SKM-1 (cell line): ENCODE measurements around the gene NLGN4X.

Experiments
- DNase-seq: peaks from one replicate; lab custom pipeline; 2025; ENCODE audit not compliant: unreplicated experiment; lab: John Stamatoyannopoulos, UW

Gene NLGN4X

GRCh38 chrX:5876984-5877596 lies 351.6 kb downstream of the NLGN4X start:
- peak; percentile 10 for DNase-seq

DNA sequence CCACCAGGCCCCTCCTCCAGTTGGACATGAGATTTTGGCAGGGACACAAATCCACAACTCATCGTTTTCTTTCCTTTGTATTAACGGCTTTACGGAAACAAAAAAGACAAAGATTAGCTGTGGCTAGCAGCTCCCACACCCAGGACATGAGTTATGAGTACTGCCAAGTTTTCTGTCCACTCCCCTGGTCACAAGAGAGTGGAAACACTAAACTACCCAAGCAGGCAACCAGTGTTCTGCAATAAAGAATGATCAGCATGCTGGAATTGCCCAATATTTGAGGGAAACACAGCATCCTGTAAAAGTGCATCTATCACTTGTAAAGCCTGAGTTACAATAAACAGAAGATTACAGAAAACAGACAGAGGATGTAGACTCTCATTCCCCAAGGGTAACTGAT lies 358.4 kb downstream of the NLGN4X start:
- DNase-seq: no peak

DNA sequence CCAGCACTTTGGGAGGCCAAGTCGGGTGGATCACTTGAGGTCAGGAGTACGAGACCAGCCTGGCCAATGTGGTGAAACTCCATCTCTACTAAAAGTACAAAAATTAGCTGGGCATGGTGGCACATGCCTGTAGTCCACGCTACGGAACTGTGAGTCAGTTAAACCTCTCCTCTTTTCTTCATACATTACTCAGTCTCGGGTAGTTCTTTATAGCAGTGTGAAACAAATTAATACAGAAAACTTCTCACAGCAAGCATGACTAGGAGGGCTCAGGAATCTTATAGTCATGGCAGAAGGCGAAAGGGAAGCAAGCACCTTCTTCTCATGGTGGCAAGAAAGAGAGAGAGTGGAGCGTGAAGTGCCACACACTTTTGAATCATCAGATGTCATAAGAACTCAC lies 358.9 kb downstream of the NLGN4X start:
- DNase-seq: no peak

DNA sequence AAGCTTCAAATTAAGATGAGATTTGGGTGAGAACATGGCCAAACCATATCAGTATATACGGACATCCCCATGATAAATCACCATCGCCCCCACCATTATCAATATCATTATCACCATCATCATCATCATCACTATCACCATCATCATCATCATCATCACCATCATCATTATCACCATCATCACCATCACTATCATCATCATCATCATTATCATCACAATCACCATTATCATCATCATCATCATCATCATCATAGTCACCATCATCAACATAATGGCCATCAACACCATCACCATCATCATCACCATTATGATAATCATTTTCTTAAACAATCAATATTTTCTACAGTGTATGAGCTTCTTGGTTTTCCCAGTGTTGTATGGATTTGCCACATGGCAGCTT lies 360.9 kb downstream of the NLGN4X start:
- no peak for DNase-seq

GRCh38 chrX:5857232-5857631 lies 371.4 kb downstream of the NLGN4X start:
- no peak for DNase-seq

- DNase-seq: no peak
Observed at GRCh38 chrX:5852941-5853340, 375.7 kb downstream of the NLGN4X start.

- no peak for DNase-seq
Observed at GRCh38 chrX:5842601-5843000, 386.1 kb downstream of the NLGN4X start.
